ENCODE measurements around the gene TRUB1.

- no peak for TF ChIP-seq CTCF (conservative IDR thresholded peaks at IDR 0.05; ENCODE audit: low read depth, low read length)
- TF ChIP-seq EZH2 (IDR thresholded peaks at IDR 0.05; ENCODE audit: borderline replicate concordance, low read depth, low read length, poor library complexity, severe bottlenecking) = no peak
These were observed 26.8 kb upstream of the TRUB1 start for GRCh38 chr10:114911052-114911711.

All from A673 (cell line).